ENCODE measurements around the gene ARID1B. TPM values are rescaled to one million over a fixed set of nuclear protein-coding genes. Genes with fewer than 3 reads are reported as not detected.
"Not testable (repeated sequence)": the region's sequence is repeated elsewhere in the genome, so short reads cannot be mapped to it uniquely, and the experiment has no call there.

Gene ARID1B
- total RNA-seq, 4 donors from 2014 or later = 70.5 to 135 (median 78.2) TPM

- TF ChIP-seq CTCF (IDR thresholded peaks at IDR 0.05) = no peak
- DNase-seq (ENCODE audit: low spot score) (no peak), ATAC-seq (ENCODE audit: low FRiP score) (no peak)
These were observed 199.3 kb downstream of the ARID1B start for GRCh38 chr6:156976216-156977127.

DNA sequence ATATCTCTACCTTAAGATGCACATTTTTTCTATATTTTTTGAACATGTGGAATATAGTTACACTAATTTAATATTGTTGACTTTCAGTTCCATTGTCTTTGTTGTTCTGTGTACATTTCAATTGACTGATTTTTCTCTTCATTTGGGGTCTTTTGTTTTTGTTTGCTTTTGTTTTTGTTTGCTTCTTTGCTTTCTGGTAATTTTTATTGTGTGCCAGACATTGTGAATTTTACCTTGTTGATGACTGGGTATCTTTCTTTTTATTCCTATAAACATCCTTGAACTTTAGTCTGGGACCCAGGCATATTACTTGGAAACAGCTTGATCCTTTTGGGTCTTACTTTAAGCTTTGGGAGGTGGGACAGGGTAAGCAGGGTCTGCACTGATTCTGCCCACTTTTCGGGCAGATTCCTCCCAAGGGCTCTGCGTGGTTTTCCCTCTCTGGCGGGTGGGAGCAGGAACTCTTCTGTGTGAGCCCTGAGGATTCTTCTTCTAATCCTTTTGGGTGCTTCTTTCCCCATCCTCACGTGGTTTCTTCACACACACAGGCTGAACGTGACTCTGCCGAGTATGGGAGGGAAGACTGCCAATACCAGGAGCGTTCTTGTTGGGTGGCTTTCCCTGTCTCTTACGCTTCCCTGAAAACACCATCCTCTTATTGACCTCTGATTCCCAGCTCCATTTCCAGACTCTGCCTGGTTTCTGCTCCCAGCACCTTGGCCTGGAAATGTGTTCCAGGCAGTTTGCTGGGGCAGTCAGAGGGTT lies 200.5 kb downstream of the ARID1B start:
- DNase-seq (ENCODE audit: low spot score) = no peak
- TF ChIP-seq CTCF (IDR thresholded peaks at IDR 0.05) = no peak
- no peak for ATAC-seq (ENCODE audit: low FRiP score)

- no peak for DNase-seq (ENCODE audit: low spot score)
- ATAC-seq (ENCODE audit: low FRiP score) = no peak
- no peak for TF ChIP-seq CTCF (IDR thresholded peaks at IDR 0.05)
These were observed 201.8 kb downstream of the ARID1B start for GRCh38 chr6:156978948-156979347.

- DNase-seq (ENCODE audit: low spot score) = no peak
- no peak for ATAC-seq (ENCODE audit: low FRiP score)
- no peak for TF ChIP-seq CTCF (IDR thresholded peaks at IDR 0.05)
These were observed 203.3 kb downstream of the ARID1B start for GRCh38 chr6:156980515-156980914.

- TF ChIP-seq CTCF (IDR thresholded peaks at IDR 0.05) = no peak
- DNase-seq (ENCODE audit: low spot score) (no peak), ATAC-seq (ENCODE audit: low FRiP score) (no peak)
These were observed 203.8 kb downstream of the ARID1B start for GRCh38 chr6:156980948-156981347.

DNA sequence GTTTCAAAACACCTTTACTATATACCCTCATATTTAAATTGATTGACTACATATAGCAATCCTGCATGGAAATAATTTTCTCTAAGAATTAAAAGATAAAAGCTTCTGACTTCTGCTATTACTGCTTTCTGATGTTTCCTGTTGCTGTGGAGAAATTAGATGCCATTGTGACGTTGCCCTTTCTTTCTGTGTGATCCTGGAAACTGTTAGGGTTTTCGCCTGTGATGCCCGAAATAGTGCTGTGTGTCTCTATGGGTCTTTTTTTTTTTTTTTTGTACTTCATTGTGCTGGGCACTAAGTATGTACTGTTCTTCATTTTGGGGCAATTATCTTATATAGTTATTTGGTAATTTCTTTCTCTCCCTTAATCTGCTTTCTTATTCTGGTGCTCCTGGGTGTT lies 205.0 kb downstream of the ARID1B start:
- DNase-seq (ENCODE audit: low spot score) = no peak
- ATAC-seq (ENCODE audit: low FRiP score) = no peak
- TF ChIP-seq CTCF (IDR thresholded peaks at IDR 0.05) = no peak

GRCh38 chr6:156982864-156983263 lies 205.7 kb downstream of the ARID1B start:
- DNase-seq (ENCODE audit: low spot score); ATAC-seq (ENCODE audit: low FRiP score): not testable (repeated sequence)
